Trophoblast cell (in vitro differentiated cells and primary cell): Measurements from ENCODE around the gene G0S2.

Experiments
- DNase-seq, 2 donors: peaks; one replicate each; pipeline ENCODE4 v3.0.0-alpha.2; 2016
- H2AFZ ChIP-seq: 2 replicates; pipeline ENCODE4 v1.6.1; 2013; ENCODE audit warnings: low read length, moderate library complexity, mild to moderate bottlenecking; ENCODE audit not compliant: insufficient read depth, poor library complexity
- H2AK5ac ChIP-seq: 2 replicates; pipeline ENCODE4 v1.6.1; 2013; ENCODE audit warnings: mild to moderate bottlenecking, low read length
- H2BK120ac ChIP-seq: 2 replicates; pipeline ENCODE4 v1.6.1; 2013; ENCODE audit warnings: low read length, mild to moderate bottlenecking, moderate library complexity; ENCODE audit not compliant: insufficient read depth, poor library complexity
- H2BK12ac ChIP-seq: 2 replicates; pipeline ENCODE4 v1.6.1; 2013; ENCODE audit warnings: mild to moderate bottlenecking, low read length, moderate library complexity
- H2BK5ac ChIP-seq: 2 replicates; pipeline ENCODE4 v1.6.1; 2013; ENCODE audit warnings: low read length, low read depth, moderate library complexity, mild to moderate bottlenecking; ENCODE audit not compliant: poor library complexity
- H3K14ac ChIP-seq: 2 replicates; pipeline ENCODE4 v1.6.1; 2013; ENCODE audit warnings: mild to moderate bottlenecking, low read length
- H3K18ac ChIP-seq: 2 replicates; pipeline ENCODE4 v1.6.1; 2013; ENCODE audit warnings: mild to moderate bottlenecking, low read length
- H3K23ac ChIP-seq: 2 replicates; pipeline ENCODE4 v1.6.1; 2013; ENCODE audit warnings: low read length
- H3K27ac ChIP-seq: 2 replicates; pipeline ENCODE4 v1.5.1; 2013; ENCODE audit warnings: low read depth, mild to moderate bottlenecking, inconsistent platforms, low read length, moderate library complexity
- H3K27me3 ChIP-seq: 2 replicates; pipeline ENCODE4 v1.6.1; 2013; ENCODE audit warnings: inconsistent platforms, mild to moderate bottlenecking, low read length, moderate library complexity; ENCODE audit not compliant: insufficient read depth
- H3K36me3 ChIP-seq, 2 experiments: 1 replicate in 1 of 2; 2 replicates in 1 of 2; pipeline ENCODE4 v1.6.1; 2013; ENCODE audit warnings: low read length in 2 of 2, mild to moderate bottlenecking in 2 of 2, moderate library complexity in 1 of 2; ENCODE audit not compliant: insufficient read depth in 2 of 2, control insufficient read depth in 1 of 2
- H3K4ac ChIP-seq: 2 replicates; pipeline ENCODE4 v1.6.1; 2013; ENCODE audit warnings: low read depth, mild to moderate bottlenecking, low read length, moderate library complexity
- H3K4me1 ChIP-seq, 2 experiments: 1 replicate in 1 of 2; 2 replicates in 1 of 2; pipeline ENCODE4 v1.6.1; 2013; ENCODE audit warnings: low read length in 2 of 2, mild to moderate bottlenecking in 2 of 2, moderate library complexity in 1 of 2; ENCODE audit not compliant: insufficient read depth in 2 of 2, control insufficient read depth in 1 of 2
- H3K4me2 ChIP-seq: 2 replicates; pipeline ENCODE4 v1.6.1; 2013; ENCODE audit warnings: inconsistent platforms, mild to moderate bottlenecking, low read length, moderate library complexity
- H3K4me3 ChIP-seq: 2 replicates; pipeline ENCODE4 v1.5.1; 2013; ENCODE audit warnings: mild to moderate bottlenecking, low read depth, low read length, inconsistent platforms
- H3K79me1 ChIP-seq: one replicate; pipeline ENCODE4 v1.6.1; 2013; ENCODE audit warnings: low read length
- H3K79me2 ChIP-seq: 2 replicates; pipeline ENCODE4 v1.6.1; 2013; ENCODE audit warnings: low read length, mild to moderate bottlenecking; ENCODE audit not compliant: control insufficient read depth, insufficient read depth, poor library complexity
- H3K9ac ChIP-seq: 2 replicates; pipeline ENCODE4 v1.6.1; 2013; ENCODE audit warnings: mild to moderate bottlenecking, low read length
- H3K9me3 ChIP-seq: 2 replicates; pipeline ENCODE4 v1.6.1; 2013; ENCODE audit warnings: low read depth, mild to moderate bottlenecking, control low read depth, inconsistent platforms, low read length; ENCODE audit not compliant: insufficient read depth
- H4K12ac ChIP-seq: 2 replicates; pipeline ENCODE4 v1.6.1; 2013; ENCODE audit warnings: low read depth, mild to moderate bottlenecking, low read length, moderate library complexity
- H4K8ac ChIP-seq: 2 replicates; pipeline ENCODE4 v1.6.1; 2013; ENCODE audit warnings: low read depth, mild to moderate bottlenecking, low read length, moderate library complexity
- H4K91ac ChIP-seq: one replicate; pipeline ENCODE4 v1.6.1; 2013; ENCODE audit warnings: low read depth, mild to moderate bottlenecking, low read length, moderate library complexity
- WGBS: extraction: QIAGEN DNeasy Blood & Tissue Kit; methylation state at CpG from one replicate; pipeline ENCODE4 v1.1.7; 2013; ENCODE audit warnings: missing lambda C conversion rate; ENCODE audit not compliant: insufficient read length, insufficient coverage; ENCODE audit errors: extremely low coverage; 5-methylcytosine and 5-hydroxymethylcytosine counted together

The G0S2 gene

GRCh38 chr1:209651138-209651587 lies 24.0 kb upstream of the G0S2 start:
- Histone ChIP-seq H4K12ac (no peak overlapping the region), H3K79me2 (no peaks in the 10 kb centered on the region), H2BK120ac (peak overlapping the region; percentile 28), H3K27ac (no peak overlapping the region), H3K4me2 (no peak overlapping the region), H4K8ac (no peak overlapping the region), H3K4ac (no peak overlapping the region), H3K14ac (no peak overlapping the region), H2AFZ (no peak overlapping the region), H3K27me3 (no peaks in the 10 kb centered on the region), H2AK5ac (no peak overlapping the region), H3K79me1 (peaks cover 6% of the 10 kb centered on the region), H3K23ac (no peak overlapping the region), H3K36me3 (no peaks in the 10 kb centered on the region), H3K4me1 (peaks cover 19 to 31% of the 10 kb centered on the region in 2 experiments), H2BK12ac (peak overlapping the region; percentile 32), H3K9ac (no peak overlapping the region), H3K9me3 (peaks cover 2% of the 10 kb centered on the region), H3K4me3 (no peak overlapping the region), H4K91ac (no peak overlapping the region), H2BK5ac (no peak overlapping the region), H3K18ac (no peak overlapping the region)
- DNase-seq, result peak; percentile 86 to 92
- no CpG with 5 or more reads among the region's 5 CpGs for WGBS

- H2BK12ac ChIP-seq, result peak within 1 kb of the TSS; percentile 65
- DNase-seq, result peak; percentile 78 to 82
- H3K4me1 ChIP-seq, result peaks cover 19 to 26% of the 10 kb centered on the region in 2 experiments
- no CpG with 5 or more reads among the region's 14 CpGs for whole genome bisulfite sequencing
- H3K79me1 ChIP-seq, result peaks cover 6% of the 10 kb centered on the region
- peak within 1 kb of the TSS; percentile 72 for H4K91ac ChIP-seq
- peak within 1 kb of the TSS; percentile 64 for H2BK120ac ChIP-seq
- no peaks in the 10 kb centered on the region for H3K27me3 ChIP-seq
- peak within 1 kb of the TSS; percentile 60 for H2AK5ac ChIP-seq
- no peaks in the 10 kb centered on the region for H3K79me2 ChIP-seq
- H3K9ac ChIP-seq, result no peak within 1 kb of the TSS
- H3K9me3 ChIP-seq, result no peaks in the 10 kb centered on the region
- no peaks in the 10 kb centered on the region for H3K36me3 ChIP-seq
- no peak within 1 kb of the TSS for H3K23ac ChIP-seq
- peak within 1 kb of the TSS; percentile 59 for H3K18ac ChIP-seq
- H3K4me3 ChIP-seq, result no peak within 1 kb of the TSS
- H2BK5ac ChIP-seq, result peak within 1 kb of the TSS; percentile 42
- H3K4ac ChIP-seq, result no peak within 1 kb of the TSS
- H4K12ac ChIP-seq, result no peak within 1 kb of the TSS
- no peak within 1 kb of the TSS for H4K8ac ChIP-seq
- no peak within 1 kb of the TSS for H2AFZ ChIP-seq
- H3K14ac ChIP-seq, result no peak within 1 kb of the TSS
- no peak within 1 kb of the TSS for H3K4me2 ChIP-seq
- peak within 1 kb of the TSS; percentile 73 for H3K27ac ChIP-seq
Measured at GRCh38 chr1:209652121-209652735, 23.0 kb upstream of the G0S2 start, which contains the start of gene LAMB3. Gene LAMB3, minus strand, starts transcription at chr1:209652425. Its CDS starts 1,481 bp downstream, at chr1:209650944.

GRCh38 chr1:209652873-209653401 lies 22.3 kb upstream of the G0S2 start:
- Histone ChIP-seq H3K23ac (no peak overlapping the region), H2AK5ac (no peak overlapping the region), H3K4ac (no peak overlapping the region), H3K79me2 (no peaks in the 10 kb centered on the region), H2AFZ (no peak overlapping the region), H4K8ac (no peak overlapping the region), H2BK120ac (peak overlapping the region; percentile 15), H3K14ac (no peak overlapping the region), H3K36me3 (no peaks in the 10 kb centered on the region), H3K4me2 (no peak overlapping the region), H3K9ac (no peak overlapping the region), H2BK5ac (peak overlapping the region; percentile 42), H3K18ac (peak overlapping the region; percentile 59), H4K91ac (peak overlapping the region; percentile 72), H3K4me3 (no peak overlapping the region), H3K27ac (peak overlapping the region; percentile 73), H3K9me3 (no peaks in the 10 kb centered on the region), H4K12ac (no peak overlapping the region), H3K79me1 (peaks cover 6% of the 10 kb centered on the region), H2BK12ac (peak overlapping the region; percentile 65), H3K4me1 (peaks cover 19 to 25% of the 10 kb centered on the region in 2 experiments), H3K27me3 (no peaks in the 10 kb centered on the region)
- no CpG with 5 or more reads among the region's 3 CpGs for WGBS
- peak; percentile 92 to 93 for DNase-seq

GRCh38 chr1:209653915-209654351 lies 21.3 kb upstream of the G0S2 start:
- H4K8ac ChIP-seq, result no peak overlapping the region
- H3K18ac ChIP-seq, result no peak overlapping the region
- H4K91ac ChIP-seq, result peak overlapping the region; percentile 31
- no peak overlapping the region for H3K4me2 ChIP-seq
- peak overlapping the region; percentile 18 for H2AK5ac ChIP-seq
- no peak overlapping the region for H3K4ac ChIP-seq
- H3K9me3 ChIP-seq, result no peaks in the 10 kb centered on the region
- no peak overlapping the region for H2BK5ac ChIP-seq
- H3K9ac ChIP-seq, result no peak overlapping the region
- H3K23ac ChIP-seq, result no peak overlapping the region
- no peaks in the 10 kb centered on the region for H3K36me3 ChIP-seq
- H2BK120ac ChIP-seq, result peak overlapping the region; percentile 18
- DNase-seq, result no peak
- peaks cover 6% of the 10 kb centered on the region for H3K79me1 ChIP-seq
- no peak overlapping the region for H3K4me3 ChIP-seq
- H4K12ac ChIP-seq, result no peak overlapping the region
- H3K27ac ChIP-seq, result no peak overlapping the region
- no peaks in the 10 kb centered on the region for H3K79me2 ChIP-seq
- no CpG with 5 or more reads among the region's 7 CpGs for WGBS
- H2BK12ac ChIP-seq, result peak overlapping the region; percentile 76
- no peak overlapping the region for H2AFZ ChIP-seq
- H3K14ac ChIP-seq, result no peak overlapping the region
- H3K27me3 ChIP-seq, result no peaks in the 10 kb centered on the region
- H3K4me1 ChIP-seq, result peaks cover 17 to 25% of the 10 kb centered on the region in 2 experiments
